Measurements from ENCODE around the gene SHISAL2A.

Gene SHISAL2A

GRCh38 chr1:52629325-52629643 lies 3.7 kb upstream of the SHISAL2A start:
- no peak overlapping the region for H3K4me3 ChIP-seq (ENCODE audit: control insufficient read depth, low read depth, low read length)
- TF ChIP-seq CTCF (conservative IDR thresholded peaks at IDR 0.05; ENCODE audit: control insufficient read depth, insufficient read depth, low read depth, low read length), result no peak
- DNase-seq (ENCODE audit: low read depth), result no peak

- no peak for TF ChIP-seq CTCF (conservative IDR thresholded peaks at IDR 0.05; ENCODE audit: control insufficient read depth, insufficient read depth, low read depth, low read length)
- no peak overlapping the region for H3K4me3 ChIP-seq (ENCODE audit: control insufficient read depth, low read depth, low read length)
- DNase-seq (ENCODE audit: low read depth), result no peak
Measured at GRCh38 chr1:52629667-52630066, 3.3 kb upstream of the SHISAL2A start.

- H3K4me3 ChIP-seq (ENCODE audit: control insufficient read depth, low read depth, low read length), result no peak overlapping the region
- no peak for DNase-seq (ENCODE audit: low read depth)
- no peak for TF ChIP-seq CTCF (conservative IDR thresholded peaks at IDR 0.05; ENCODE audit: control insufficient read depth, insufficient read depth, low read depth, low read length)
Measured at GRCh38 chr1:52631759-52632331, 1.1 kb upstream of the SHISAL2A start.

DNA sequence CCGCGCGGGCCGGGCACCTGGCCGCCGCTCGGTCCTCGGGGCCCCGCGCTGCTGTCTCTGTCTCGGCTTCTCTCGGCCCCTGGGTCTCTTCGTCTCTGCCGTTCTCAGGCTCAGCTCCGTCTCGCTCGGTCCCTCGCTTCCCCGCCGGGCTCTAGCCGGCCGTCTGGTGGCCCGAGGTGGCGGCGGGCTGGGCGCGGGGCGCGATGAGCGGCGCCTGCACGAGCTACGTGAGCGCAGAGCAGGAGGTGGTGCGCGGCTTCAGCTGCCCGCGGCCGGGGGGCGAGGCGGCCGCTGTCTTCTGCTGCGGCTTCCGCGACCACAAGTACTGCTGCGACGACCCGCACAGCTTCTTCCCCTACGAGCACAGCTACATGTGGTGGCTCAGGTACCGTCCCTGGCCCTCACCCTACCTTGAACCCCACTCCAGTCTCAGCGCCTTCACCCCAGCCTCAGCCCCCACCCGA lies 355 bp downstream of the SHISAL2A start:
- no peak overlapping the region for H3K4me3 ChIP-seq (ENCODE audit: control insufficient read depth, low read depth, low read length)
- DNase-seq (ENCODE audit: low read depth), result no peak
- no peak for TF ChIP-seq CTCF (conservative IDR thresholded peaks at IDR 0.05; ENCODE audit: control insufficient read depth, insufficient read depth, low read depth, low read length)

DNA sequence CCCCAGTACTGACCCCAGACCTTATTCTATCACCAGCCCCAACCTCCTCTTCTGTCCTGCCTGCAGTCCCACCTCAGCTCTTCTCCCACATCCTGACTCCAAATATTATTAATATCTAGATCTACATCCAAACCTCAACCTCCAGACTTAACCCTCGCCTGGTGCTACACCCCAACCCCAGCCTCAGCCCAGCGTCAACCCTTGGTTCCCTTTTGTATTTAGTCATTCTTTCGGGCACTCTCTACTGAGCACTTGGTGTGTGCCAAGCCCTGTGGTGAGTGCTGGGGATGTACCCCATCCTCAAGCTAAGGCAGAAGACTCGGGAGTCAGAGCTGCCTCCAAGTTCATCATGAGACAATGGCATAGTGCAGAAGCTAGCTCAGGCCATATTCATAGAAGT lies 1.1 kb downstream of the SHISAL2A start:
- no peak for TF ChIP-seq CTCF (conservative IDR thresholded peaks at IDR 0.05; ENCODE audit: control insufficient read depth, insufficient read depth, low read depth, low read length)
- H3K4me3 ChIP-seq (ENCODE audit: control insufficient read depth, low read depth, low read length), result no peak overlapping the region
- DNase-seq (ENCODE audit: low read depth), result no peak

- no peak overlapping the region for H3K4me3 ChIP-seq (ENCODE audit: control insufficient read depth, low read depth, low read length)
- no peak for TF ChIP-seq CTCF (conservative IDR thresholded peaks at IDR 0.05; ENCODE audit: control insufficient read depth, insufficient read depth, low read depth, low read length)
- DNase-seq (ENCODE audit: low read depth), result no peak
Measured at GRCh38 chr1:52635321-52636089, 2.5 kb downstream of the SHISAL2A start.

All from fibroblast of mammary gland (primary cell).